Liver (tissue), 9 donors: Measurements from ENCODE around the gene RBM14. TPM values are rescaled to one million over a fixed set of nuclear protein-coding genes. Genes with fewer than 3 reads are reported as not detected.

Experiments used
- DNase-seq: peaks from one replicate; pipeline ENCODE4 v3.0.0-alpha.2; 2017; ENCODE audit warnings: low spot score
- H3K27ac ChIP-seq, 2 donors: one replicate each; pipeline ENCODE4 v1.7.0; 2013; ENCODE audit warnings: inconsistent platforms in 2 of 2, low read length in 2 of 2, control low read depth in 1 of 2, low read depth in 1 of 2, mild to moderate bottlenecking in 1 of 2
- H3K27me3 ChIP-seq, 4 donors: one replicate each; pipeline versions ENCODE4 v1.6.1 to v1.7.0; 2013; ENCODE audit warnings: low read length in 3 of 4, inconsistent platforms in 1 of 4, mild to moderate bottlenecking in 1 of 4, moderate library complexity in 1 of 4; ENCODE audit not compliant: control insufficient read depth in 4 of 4, insufficient read depth in 4 of 4
- H3K36me3 ChIP-seq, 4 donors: one replicate each; pipeline versions ENCODE4 v1.6.1 to v1.7.0; 2013; ENCODE audit warnings: low read length in 3 of 4, mild to moderate bottlenecking in 3 of 4, low read depth in 1 of 4, moderate library complexity in 1 of 4; ENCODE audit not compliant: control insufficient read depth in 4 of 4, insufficient read depth in 3 of 4
- H3K4me1 ChIP-seq, 4 donors: one replicate each; pipeline versions ENCODE4 v1.6.1 to v1.7.0; 2013; ENCODE audit warnings: low read length in 3 of 4, mild to moderate bottlenecking in 3 of 4, moderate library complexity in 1 of 4; ENCODE audit not compliant: control insufficient read depth in 4 of 4, insufficient read depth in 4 of 4
- H3K4me3 ChIP-seq, 3 donors: one replicate each; pipeline versions ENCODE4 v1.6.1 to v1.7.0; 2013; ENCODE audit warnings: low read length in 3 of 3, control low read depth in 1 of 3, low read depth in 1 of 3, mild to moderate bottlenecking in 1 of 3
- H3K9ac ChIP-seq, 2 donors: one replicate each; pipeline ENCODE4 v1.7.0; 2013; ENCODE audit warnings: low read length in 2 of 2, mild to moderate bottlenecking in 2 of 2, moderate library complexity in 2 of 2, control low read depth in 1 of 2, low read depth in 1 of 2
- H3K9me3 ChIP-seq, 4 donors: one replicate each; pipeline versions ENCODE4 v1.6.1 to v1.7.0; 2013; ENCODE audit warnings: low read length in 3 of 4; ENCODE audit not compliant: control insufficient read depth in 4 of 4
- ATF3 ChIP-seq: IDR thresholded peaks from 2 replicates; pipeline ENCODE4 v1.6.1; 2016; ENCODE audit warnings: antibody characterized with exemption
- CTCF ChIP-seq: fragments of 150-350 bp; IDR thresholded peaks from 2 replicates; pipeline ENCODE4 v1.5.1; 2017; ENCODE audit warnings: improper control_type of control experiment, low read depth, low read length; ENCODE audit not compliant: missing input control
- EGR1 ChIP-seq, 2 donors: IDR thresholded peaks; 2 replicates each; pipeline ENCODE4 v1.6.1; 2016 to 2018; ENCODE audit warnings: antibody characterized with exemption in 2 of 2, low read depth in 2 of 2
- FOXA1 ChIP-seq: IDR thresholded peaks from 2 replicates; pipeline ENCODE4 v1.6.1; 2016; ENCODE audit warnings: antibody characterized with exemption
- FOXA2 ChIP-seq: IDR thresholded peaks from 2 replicates; pipeline ENCODE4 v1.6.1; 2016; ENCODE audit warnings: antibody characterized with exemption
- GABPA ChIP-seq, 2 donors: IDR thresholded peaks in 1 of 2; conservative IDR thresholded peaks in 1 of 2; 2 replicates each; pipeline ENCODE4 v1.6.1; 2016; ENCODE audit warnings: antibody characterized with exemption in 2 of 2, mild to moderate bottlenecking in 1 of 2, moderate library complexity in 1 of 2
- HNF4A ChIP-seq, 2 donors: conservative IDR thresholded peaks; 2 replicates each; pipeline ENCODE4 v1.6.1; 2016; ENCODE audit warnings: antibody characterized with exemption in 2 of 2, mild to moderate bottlenecking in 2 of 2
- HNF4G ChIP-seq: IDR thresholded peaks from 2 replicates; pipeline ENCODE4 v1.6.1; 2016; ENCODE audit warnings: antibody characterized with exemption
- JUND ChIP-seq, 2 donors: IDR thresholded peaks; 2 replicates each; pipeline ENCODE4 v1.6.1; 2016; ENCODE audit warnings: antibody characterized with exemption in 2 of 2
- MAX ChIP-seq: IDR thresholded peaks from 2 replicates; pipeline ENCODE4 v1.6.1; 2016; ENCODE audit warnings: antibody characterized with exemption
- NR2F2 ChIP-seq: IDR thresholded peaks from 2 replicates; pipeline ENCODE4 v1.6.1; 2016; ENCODE audit warnings: antibody characterized with exemption
- REST ChIP-seq: IDR thresholded peaks from 2 replicates; pipeline ENCODE4 v1.6.1; 2016; ENCODE audit warnings: antibody characterized with exemption, mild to moderate bottlenecking
- RXRA ChIP-seq, 2 donors: IDR thresholded peaks; 2 replicates each; pipeline ENCODE4 v1.6.1; 2017 to 2018; ENCODE audit warnings: antibody characterized with exemption in 2 of 2, mild to moderate bottlenecking in 1 of 2
- SP1 ChIP-seq: IDR thresholded peaks from 2 replicates; pipeline ENCODE4 v1.6.1; 2018; ENCODE audit warnings: antibody characterized with exemption, mild to moderate bottlenecking
- TAF1 ChIP-seq: conservative IDR thresholded peaks from 2 replicates; pipeline ENCODE4 v1.6.1; 2016; ENCODE audit warnings: antibody characterized with exemption, mild to moderate bottlenecking
- ZBTB33 ChIP-seq: IDR thresholded peaks from 2 replicates; pipeline ENCODE4 v1.6.1; 2016; ENCODE audit warnings: antibody characterized with exemption
- WGBS: extraction: QIAGEN DNeasy Blood & Tissue Kit; methylation state at CpG from one replicate; pipeline ENCODE4 v1.1.7; 2013; 5-methylcytosine and 5-hydroxymethylcytosine counted together
- polyA plus RNA-seq, 2 donors: library from polyadenylated mRNA; stranded (reverse) in 1 of 2; unstranded in 1 of 2; fragments of 200-250 nt in 1 of 2; fragments of >200 nt in 1 of 2; fragmentation: Nextera tagmentation in 1 of 2; extraction: Ambion mirVana in 1 of 2; gene quantifications; one replicate each; pipeline versions ENCODE4 v1.2.1 to v1.2.3, GENCODE V29; 2013 to 2015
- total RNA-seq, 2 donors: library from RNA; depleted of rRNA; stranded (reverse); fragments of >200 nt; gene quantifications; one replicate each; pipeline ENCODE4 v1.2.3, GENCODE V29; 2014
- donor health status: healthy.
- donor health status: healthy.
- donor health status: healthy.
- donor health status: healthy.
- donor health status: healthy.

Gene RBM14
- total and polyA plus RNA-seq, 4 donors = 7.0 to 53.5 (median 21.9) TPM

GRCh38 chr11:66626382-66626781, 10.0 kb downstream of the RBM14 start:
- Histone ChIP-seq H3K9ac (no peak overlapping the region), H3K36me3 (peaks cover 17 to 68% (median 53%) of the 10 kb centered on the region in 4 donors), H3K27me3 (no peaks in the 10 kb centered on the region), H3K4me1 (peaks cover 3 to 15% (median 14%) of the 10 kb centered on the region in 4 donors), H3K4me3 (no peak overlapping the region), H3K27ac (no peak overlapping the region), H3K9me3 (no peaks in the 10 kb centered on the region)
- no peak for DNase-seq
- TF ChIP-seq RXRA (IDR thresholded peaks at IDR 0.05) (no peak), FOXA2 (no peak), JUND (IDR thresholded peaks at IDR 0.05) (no peak), FOXA1 (no peak), NR2F2 (no peak), TAF1 (no peak), SP1 (no peak), CTCF (no peak), REST (no peak), ZBTB33 (no peak), EGR1 (IDR thresholded peaks at IDR 0.05; ENCODE audit: low read depth in 2 of 2) (no peak), GABPA (IDR thresholded peaks at IDR 0.05 in 1 of 2, conservative IDR thresholded peaks at IDR 0.05 in 1 of 2) (no peak), HNF4G (no peak), ATF3 (no peak), HNF4A (conservative IDR thresholded peaks at IDR 0.05) (no peak)
- 97% methylated on average over 25 of the region's 25 CpGs for WGBS

- Histone ChIP-seq H3K27me3 (no peaks in the 10 kb centered on the region), H3K27ac (no peak overlapping the region), H3K9ac (no peak overlapping the region), H3K4me3 (no peak overlapping the region), H3K36me3 (peaks cover 17 to 68% (median 53%) of the 10 kb centered on the region in 4 donors), H3K9me3 (no peaks in the 10 kb centered on the region), H3K4me1 (peaks cover 3 to 13% (median 11%) of the 10 kb centered on the region in 4 donors)
- DNase-seq = no peak
- WGBS = 86% methylated on average over 7 of the region's 7 CpGs
- TF ChIP-seq RXRA (IDR thresholded peaks at IDR 0.05) (no peak), MAX (no peak), JUND (IDR thresholded peaks at IDR 0.05) (no peak), REST (no peak), GABPA (IDR thresholded peaks at IDR 0.05 in 1 of 2, conservative IDR thresholded peaks at IDR 0.05 in 1 of 2) (no peak), ZBTB33 (no peak), HNF4G (no peak), NR2F2 (no peak), FOXA1 (no peak)
Observed at GRCh38 chr11:66626926-66627325, 10.5 kb downstream of the RBM14 start.
